HG02870 (cell line): Measurements from ENCODE around the gene RNF121.

Source experiments
- ATAC-seq: cut with Tn5 transposase; IDR thresholded peaks from one replicate; pipeline ENCODE4 v1.9.1; 2021; ENCODE audit warnings: mild to moderate bottlenecking, moderate library complexity; ENCODE audit not compliant: unreplicated experiment

Gene RNF121

DNA sequence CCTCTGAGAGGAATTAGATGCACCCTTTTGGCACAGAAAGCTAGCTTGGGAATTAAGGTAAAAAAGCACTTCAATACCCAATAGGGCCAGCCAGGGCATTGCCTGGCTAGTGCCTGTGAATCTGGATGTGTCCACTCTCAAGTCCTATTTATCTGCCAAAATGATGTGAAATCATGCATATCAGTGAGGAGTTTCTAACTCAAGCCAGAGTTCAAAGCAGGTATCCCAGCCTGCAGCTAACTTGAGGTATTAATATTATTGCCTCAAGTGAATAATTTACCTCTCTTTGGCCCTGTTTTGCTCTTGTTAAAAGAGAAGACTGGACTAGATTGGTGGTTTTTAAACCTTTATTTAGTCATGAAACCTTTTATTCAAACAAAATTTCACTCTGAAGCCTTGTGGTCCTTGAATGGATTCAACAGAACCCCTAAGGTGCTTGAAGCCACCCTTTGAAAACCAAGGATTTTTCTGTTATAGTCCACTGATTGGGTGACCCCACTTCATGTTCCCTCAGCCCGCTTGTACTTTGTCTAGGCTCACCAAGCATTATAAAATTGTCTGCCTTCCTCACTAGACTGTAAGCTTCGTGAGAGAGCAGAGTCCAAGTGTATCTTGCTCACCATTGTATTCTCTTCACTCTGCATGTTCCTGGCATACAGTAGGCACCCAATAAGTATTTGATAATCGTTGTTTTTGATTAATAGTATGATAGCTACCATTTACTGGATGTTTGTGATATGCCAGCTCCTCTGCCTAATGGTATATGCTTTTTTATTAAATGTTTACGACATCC lies 4.5 kb downstream of the RNF121 start:
- no peak for ATAC-seq

DNA sequence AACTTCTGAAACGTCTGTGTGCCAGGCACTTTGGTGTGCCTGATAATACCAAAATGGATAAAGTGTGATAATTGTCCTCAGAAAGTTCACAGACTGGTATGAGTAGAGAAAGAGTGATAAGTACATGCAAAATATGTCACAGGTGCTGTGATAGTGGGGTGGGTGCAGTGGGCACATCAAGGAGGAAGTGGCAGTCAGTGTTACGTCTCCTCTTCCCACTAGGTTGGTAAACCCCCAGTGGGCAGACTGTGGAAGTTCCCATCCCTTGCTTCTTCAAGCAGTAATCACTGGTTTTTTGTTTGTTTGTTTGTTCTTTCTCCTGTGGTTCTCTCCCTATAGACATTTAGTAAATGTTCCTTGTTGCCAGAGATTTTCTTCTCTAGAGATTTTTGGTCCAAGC lies 5.4 kb downstream of the RNF121 start:
- ATAC-seq, result no peak

DNA sequence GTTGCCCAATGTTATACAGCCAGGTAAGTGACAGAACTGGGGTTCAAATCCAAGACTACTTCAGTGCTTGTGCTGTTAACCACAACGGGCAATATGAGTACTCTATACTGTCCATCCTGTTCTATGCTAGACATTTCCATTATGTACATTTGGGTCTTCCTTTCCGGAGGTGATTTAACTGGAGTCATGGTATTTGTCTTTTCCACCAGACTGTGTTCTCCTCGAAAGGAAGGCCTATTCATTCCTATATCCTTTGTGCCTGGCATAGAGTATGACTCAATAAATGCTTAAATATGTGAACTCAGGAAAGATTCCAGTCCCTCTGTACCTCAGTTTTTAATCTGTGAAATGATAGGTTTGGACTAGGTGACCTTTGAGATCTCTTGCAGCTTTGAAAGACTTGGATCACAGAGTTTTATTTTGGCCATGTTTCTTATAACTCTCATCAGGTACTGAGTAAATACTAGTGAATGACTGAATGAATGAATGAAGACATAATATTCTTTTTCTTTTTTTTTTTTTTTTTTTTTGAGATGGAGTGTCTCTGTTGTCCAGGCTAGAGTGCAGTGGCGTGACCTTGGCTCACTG lies 6.6 kb downstream of the RNF121 start:
- no peak for ATAC-seq

DNA sequence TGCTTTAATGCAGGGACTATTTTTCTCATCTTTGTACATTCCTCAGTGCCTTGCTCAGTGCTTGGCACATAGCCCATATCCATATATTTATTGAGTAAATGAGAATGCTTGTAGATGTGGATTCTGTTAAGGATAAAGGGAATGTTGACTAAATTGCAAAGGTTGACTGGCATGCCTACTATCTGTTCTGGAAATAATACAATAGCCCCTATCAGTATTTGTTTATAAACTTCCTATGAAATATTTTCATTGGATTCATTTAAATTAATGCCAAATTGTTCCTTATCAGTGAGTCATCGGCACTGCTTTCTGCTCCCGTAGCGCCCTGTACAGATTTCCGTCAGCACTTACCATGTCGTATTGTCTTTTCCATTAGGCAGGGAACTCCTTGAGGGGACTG lies 8.0 kb downstream of the RNF121 start:
- no peak for ATAC-seq

DNA sequence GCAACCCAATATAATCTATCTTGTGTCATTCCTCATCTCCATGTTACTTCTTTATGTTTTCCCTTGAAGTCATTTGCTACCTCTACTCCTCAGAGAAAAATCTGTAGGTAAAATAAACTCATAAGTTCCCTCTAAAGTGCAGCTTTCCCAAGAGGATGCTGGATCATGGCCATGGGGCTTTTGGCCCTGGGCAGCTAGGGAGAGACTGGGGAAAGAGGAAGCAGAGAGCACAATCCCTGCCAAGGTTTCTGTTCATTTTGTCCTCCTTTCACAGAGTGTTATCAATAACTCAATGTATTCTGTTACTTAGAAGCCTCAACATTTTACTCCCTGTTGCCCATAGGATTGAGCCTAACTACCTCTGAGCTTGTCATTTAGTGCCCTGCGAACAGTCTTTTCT lies 9.0 kb downstream of the RNF121 start:
- no peak for ATAC-seq

DNA sequence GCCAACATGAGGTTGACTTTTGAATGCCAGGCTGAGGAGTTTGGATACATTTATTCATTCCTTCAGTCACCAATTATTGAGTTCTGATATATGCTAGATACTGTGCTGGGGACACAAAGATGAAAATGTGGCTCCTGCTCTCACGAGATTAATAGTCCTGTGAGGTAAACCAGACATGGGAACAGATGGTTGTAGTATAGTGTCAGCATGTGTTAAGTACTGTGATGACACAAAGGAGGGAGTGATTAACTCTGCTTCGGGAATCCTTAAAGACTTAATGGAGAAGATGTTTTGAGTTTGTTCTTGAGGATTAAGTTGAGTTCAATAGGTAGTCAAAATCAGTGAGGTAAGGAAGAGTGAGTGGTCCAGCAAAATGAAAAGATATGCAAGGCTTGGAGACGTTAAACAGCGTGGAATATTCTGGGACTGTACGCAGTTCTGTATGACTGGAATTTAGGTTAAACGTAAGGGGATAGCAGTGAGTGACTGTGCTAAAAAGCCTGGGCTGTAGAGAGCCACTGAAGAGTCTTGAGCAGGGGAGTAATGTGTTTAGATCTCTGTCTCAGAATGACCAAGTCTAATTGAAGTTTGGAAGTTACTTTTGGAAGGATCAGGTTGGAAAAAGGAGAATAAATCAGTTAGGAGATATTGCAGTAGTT lies 11.8 kb downstream of the RNF121 start:
- ATAC-seq, result no peak

DNA sequence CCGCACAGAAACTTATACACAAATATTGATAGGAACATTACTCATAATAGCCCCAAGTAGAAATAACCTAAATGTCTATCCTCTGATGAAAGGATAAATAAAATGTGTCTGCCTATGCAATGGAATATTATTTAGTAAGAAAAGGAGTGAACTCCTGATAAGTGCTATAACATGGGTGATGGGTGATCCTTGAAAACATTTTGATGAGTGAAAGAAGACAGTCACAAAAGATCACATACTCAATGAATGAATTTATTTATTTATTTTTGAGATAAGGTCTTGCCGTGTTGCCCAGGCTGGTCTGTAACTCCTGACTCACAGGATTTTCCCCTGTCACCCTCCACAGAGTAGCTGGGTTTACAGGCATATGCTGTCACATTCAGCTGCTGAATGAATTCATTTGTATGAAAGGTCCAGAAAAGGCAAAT lies 17.3 kb downstream of the RNF121 start:
- no peak for ATAC-seq

DNA sequence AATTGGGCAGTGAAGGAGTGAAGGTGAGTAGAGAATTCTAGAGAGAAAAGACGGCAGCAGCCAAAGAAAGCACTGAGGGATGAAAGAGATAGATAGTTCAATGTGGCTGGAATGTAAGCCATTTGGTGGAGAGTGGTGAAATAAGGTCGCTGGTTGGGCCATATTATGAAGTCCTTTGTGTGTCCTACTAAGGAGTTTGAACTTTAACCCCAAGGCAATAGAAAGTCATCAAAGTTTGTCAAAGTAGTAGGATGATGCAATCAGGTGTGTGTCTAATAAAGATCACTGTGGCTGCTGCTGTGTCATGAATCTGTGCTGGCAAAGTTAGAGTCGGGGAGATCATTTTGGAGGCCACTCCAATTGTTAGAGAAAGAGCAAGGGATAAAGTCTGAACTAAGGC lies 18.7 kb downstream of the RNF121 start:
- no peak for ATAC-seq

DNA sequence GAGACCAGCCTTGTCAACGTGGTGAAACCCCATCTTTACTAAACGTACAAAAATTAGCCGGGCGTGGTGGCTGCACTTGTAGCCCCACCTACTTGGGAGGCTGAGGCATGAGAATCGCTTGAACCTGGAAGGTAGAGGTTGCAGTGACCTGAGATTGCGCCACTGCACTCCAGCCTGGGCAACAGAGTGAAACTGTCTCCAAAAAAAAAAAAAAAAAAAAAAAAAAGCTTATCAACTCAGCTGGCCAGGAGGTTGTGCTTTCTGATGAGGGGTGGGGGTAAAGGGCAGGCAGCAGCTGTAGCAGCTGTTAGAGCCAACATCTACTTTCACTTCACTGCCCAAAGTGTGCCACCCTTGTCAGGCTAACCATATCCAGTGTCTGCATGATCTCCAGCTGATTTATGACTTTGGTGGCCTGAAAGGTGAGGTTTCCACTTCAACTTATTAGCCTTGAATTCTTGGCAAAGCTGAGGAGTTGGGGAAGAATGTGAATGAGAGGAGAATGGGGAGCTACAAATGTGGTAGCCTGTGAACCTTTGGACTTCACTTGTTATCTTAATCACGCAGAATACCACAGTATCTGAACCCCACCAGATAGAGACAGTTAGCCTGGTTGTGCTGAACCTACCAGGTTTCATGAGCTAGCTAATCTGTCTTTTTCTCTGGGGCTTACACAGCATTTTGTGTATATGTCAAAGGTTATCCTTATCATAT lies 19.6 kb downstream of the RNF121 start:
- no peak for ATAC-seq

DNA sequence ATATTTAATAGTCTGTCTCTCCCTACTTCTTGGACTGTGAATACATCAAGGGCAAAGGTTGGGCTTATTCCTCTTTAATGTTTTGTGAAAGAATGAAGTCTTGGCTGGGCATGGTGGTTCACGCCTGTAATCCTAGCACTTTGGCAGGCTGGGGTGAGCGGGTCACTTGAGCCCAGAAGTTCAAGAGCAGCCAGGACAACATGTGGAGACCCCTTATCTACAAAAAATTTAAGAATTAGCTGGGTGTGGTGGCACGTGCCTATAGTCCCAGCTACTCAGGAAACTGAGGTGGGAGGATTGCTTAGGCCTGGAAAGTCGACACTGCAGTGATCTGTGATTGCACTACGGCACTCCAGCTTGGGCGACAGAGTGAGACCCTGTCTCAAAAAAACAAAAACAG lies 20.2 kb downstream of the RNF121 start:
- no peak for ATAC-seq

DNA sequence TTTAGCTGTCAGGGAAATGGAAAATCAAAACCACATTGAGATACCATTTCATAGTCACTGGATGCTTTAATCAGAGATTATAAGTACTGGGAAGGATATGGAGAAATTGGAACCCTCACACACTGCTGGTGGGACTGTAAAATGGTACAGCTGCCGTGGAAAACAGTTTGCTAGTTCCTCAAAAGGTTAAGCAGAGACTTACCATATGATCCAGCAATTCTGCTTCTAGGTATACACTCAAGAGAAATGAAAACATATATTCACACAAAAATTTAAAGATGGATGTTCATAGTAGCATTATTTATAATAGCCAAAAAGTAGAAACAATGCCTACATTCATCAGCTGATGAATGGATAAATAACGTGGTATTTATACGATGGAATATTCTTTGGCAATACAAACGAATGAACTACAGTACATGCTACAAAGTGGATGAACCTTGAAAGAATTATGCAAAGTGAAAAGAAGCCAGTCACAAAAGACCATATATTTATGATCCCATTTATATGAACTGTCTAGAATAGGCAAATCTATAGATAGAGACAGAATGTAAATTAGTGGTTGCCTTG lies 23.0 kb downstream of the RNF121 start:
- no peak for ATAC-seq

DNA sequence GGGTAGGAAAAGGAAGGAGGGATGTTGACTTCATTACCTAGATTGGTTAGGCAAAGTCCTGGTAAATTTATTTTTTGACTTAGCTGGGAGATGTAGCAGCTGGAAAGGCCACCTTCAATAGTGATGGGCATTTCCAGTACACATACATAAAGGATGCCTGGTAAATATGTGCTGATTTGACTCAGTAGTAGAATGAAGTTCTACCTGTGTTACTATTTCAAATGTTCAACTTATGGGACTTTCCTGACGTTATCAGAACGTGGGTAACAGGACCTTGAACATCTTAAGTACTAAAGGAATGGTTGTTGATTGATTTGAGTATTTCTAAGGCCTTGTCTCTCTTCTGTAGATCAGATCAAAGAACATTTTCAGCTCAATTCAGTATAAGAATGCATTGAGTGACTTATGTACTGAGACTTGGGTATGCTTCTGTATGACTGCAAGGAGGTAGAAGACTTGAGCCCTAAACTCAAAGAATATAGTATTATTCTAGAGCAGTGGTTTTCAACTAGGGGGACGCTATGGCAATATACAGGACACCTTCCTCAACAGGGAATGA lies 27.1 kb downstream of the RNF121 start:
- ATAC-seq, result no peak

DNA sequence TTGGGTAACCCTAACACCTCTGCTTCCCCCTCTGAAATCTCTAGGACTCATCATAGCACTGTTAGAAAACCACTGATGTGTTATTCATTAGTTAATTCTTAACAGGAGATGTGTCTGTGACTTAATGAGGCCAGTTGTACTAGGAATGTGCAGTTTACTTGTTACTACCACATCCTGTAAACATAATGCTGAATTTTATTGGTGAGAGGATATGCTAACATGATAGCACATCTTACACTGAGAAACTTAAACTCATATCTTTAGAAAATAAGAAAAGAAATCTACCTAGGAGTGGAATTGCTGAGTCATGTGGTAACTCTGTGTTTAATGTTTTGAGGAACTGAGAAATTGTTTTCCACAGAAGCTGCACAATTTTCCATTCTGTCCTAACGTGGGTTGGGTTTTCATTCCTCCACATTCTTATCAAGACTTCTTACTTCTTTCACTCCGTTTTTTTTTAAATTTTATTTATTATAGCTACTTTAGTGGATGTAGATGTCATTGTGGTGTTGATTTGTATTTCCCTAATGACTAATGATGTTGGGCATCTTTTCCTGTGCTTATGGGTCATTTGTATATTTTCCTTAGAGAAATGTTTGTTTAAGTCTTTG lies 33.7 kb downstream of the RNF121 start:
- peak; percentile 70 for ATAC-seq

DNA sequence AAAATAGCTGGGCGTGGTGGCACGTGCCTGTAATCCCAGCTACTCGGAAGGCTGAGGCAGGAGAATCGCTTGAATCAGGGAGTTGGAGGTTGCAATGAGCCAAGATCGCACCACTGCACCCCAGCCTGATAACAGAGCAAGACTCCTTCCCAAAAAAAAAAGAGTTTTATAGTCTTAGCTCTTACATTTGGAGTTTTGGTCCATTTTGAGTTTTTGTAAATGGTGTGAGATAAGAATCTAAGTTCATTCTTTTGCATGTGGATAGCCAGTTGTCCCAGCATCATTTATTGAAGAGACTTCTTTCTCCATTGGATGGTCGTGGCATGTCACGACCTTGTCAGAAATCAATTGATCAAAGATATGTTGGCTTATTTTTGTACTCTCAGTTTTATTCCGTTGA lies 34.6 kb downstream of the RNF121 start:
- ATAC-seq, result no peak

DNA sequence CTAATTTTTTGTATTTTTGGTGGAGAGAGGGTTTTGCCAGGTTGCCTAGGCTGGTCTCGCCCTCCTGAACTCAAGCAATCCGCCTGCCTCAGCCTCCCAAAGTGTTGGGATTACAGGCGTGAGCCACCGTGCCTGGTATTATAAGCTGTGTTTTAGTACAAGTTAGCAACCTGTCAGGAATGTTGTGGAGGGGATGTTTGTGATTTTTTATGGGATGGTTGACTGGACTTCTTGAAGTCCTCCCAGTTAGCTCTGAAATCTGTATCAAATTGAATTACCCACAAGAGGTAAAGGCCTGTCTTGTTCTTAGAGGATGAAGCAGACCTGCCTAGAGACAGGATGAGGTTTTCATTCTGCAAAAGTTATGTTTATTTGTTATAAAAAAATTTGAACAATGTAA lies 35.8 kb downstream of the RNF121 start:
- no peak for ATAC-seq

DNA sequence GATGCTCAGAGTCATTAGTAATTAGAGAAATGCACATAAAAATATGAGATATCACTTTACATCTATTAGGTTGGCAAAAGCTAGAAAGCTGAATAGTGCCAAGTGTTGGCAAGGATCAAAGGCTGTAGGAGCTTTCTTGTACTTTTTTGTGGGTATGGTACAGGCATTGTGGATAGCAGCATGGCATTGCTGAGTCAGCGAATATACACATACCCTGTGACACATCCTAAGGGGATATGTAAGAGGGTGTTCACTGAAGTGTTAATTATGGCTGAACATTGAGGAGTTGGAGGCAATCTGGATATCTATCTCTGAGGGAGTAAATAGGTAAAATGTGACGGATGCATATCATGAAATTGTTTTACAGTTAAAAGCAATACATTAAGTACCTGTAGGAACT lies 42.8 kb downstream of the RNF121 start:
- ATAC-seq, result no peak

DNA sequence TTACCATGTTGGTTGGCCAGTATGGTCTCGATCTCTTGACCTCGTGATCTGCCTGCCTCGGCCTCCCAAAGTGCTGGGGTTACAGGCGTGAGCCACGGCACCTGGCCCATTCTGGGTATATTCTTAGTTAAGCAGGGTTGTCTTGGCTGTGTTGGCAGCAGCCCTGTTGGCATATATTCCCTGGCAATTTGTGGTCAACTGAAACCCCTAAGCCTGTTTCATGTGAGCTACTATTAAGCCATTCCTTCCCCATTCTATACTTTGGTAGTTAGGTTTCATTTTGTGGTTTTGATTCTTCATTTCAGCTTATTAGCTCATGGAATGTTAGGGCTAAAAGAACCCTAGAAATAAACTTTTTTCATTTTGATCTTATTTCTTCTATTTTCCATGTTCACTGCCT lies 47.7 kb downstream of the RNF121 start:
- ATAC-seq, result no peak

DNA sequence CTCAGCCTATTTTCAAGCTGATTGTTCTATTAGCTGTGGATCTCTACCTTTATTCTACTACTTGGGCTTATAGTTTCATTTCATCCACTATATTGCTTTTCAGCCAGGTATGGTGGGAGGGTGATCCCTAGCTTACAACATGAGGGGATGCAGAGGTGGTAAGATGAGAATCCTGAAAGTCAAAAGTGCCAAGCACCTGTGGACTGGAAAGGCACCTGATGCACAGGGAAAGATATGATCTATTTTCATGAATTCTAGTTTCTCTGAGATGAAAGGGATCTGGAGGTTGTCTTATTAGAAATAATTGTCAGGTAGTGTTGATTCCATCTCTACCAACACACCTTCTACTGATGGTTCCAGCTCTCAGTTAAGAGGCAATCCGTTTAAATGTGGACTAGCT lies 48.2 kb downstream of the RNF121 start:
- no peak for ATAC-seq

DNA sequence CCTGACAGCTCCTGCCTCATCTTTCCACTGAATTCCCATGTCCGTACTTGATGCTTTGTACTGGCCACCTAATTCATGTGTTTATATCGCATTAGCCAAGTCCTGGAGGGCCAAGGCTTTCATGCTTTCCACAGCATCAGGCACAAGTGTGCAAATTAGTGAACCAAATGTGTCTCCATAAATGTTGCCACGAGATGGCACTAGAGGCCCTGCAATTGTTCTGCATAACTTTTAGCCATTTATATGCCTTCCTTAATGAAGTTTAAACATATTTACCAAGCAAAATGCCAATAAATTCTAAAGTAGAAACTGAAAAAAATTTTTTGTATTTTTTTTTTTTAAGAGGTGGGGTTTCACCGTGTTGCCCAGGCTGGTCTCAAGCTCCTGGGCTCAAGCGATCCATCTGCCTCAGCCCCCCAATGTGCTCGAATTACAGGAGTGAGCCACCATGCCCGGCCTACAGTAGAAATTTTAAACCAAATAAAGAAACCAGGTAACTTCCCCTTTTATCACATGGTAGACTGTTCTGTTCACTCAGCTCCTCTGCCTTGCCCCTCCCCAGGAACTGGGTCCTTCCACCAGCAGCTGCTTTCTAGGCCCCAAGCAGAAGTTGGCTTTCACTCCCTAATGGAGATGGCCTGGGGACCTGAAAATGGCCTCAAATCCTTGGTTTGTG lies 49.0 kb downstream of the RNF121 start:
- ATAC-seq, result no peak

DNA sequence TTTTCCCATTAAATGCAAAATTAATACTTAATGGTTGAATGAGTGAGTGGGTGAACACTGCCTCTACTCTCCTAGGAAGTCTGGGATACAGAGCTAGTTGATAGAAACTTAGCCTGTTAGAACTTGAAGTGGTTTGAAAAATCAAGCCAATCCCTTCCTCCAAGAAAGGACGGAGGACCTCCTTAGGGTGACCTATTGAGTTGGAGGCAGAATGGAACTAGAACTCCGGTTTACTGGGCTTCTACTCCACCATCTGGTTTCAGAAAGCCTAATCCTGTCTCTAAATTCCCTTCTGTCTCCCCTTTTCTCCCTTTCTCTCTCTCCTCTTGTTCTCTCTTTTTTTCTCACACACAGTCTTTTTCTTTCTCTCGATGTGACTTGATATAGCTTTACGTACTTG lies 50.2 kb downstream of the RNF121 start:
- ATAC-seq, result no peak
